HCT116 (cell line): ENCODE data around the gene MRPL20. TPM values are rescaled to one million over a fixed set of nuclear protein-coding genes. Genes with fewer than 3 reads are reported as not detected.

Experiments used
- ATAC-seq: fragments of 200-7000 bp; cut with Tn5 transposase; 2 replicates; pipeline ENCODE4 v1.9.1; 2020; ENCODE audit warnings: mild to moderate bottlenecking, moderate library complexity
- BruUV-seq: library from RNA; stranded (reverse); fragments of 400-500 nt; replicated peaks from 2 replicates; lab custom pipeline; 2021; lab: Mats Ljungman, UMichigan
- CTCF ChIA-PET: fragments of 300-600 bp; sonication (Branson Sonifier 250); formaldehyde crosslinking; loops from one replicate; lab custom pipeline; 2021; ENCODE audit warnings: antibody characterized with exemption; lab: Charles Lee
- POLR2A ChIA-PET: fragments of 300-600, 350-600 bp; sonication (Branson Sonifier 250); formaldehyde crosslinking; loops from one replicate; lab custom pipeline; 2021; ENCODE audit warnings: antibody characterized with exemption; lab: Charles Lee
- RAD21 ChIA-PET, 2 experiments: fragments of 300-600 bp; sonication (Branson Sonifier 250); formaldehyde crosslinking; loops; one replicate each; lab custom pipeline; 2023; ENCODE audit warnings: low total read pairs in 2 of 2; ENCODE audit not compliant: uncharacterized antibody in 2 of 2, unreplicated experiment in 2 of 2, low non-redundant PET in 1 of 2; lab: Charles Lee
- DNase-seq: peaks from one replicate; pipeline ENCODE4 v3.0.0-alpha.2; 2010; ENCODE audit warnings: low read depth, low spot score
- H2AFZ ChIP-seq: fragments of 200-600 bp; shearing (Covaris generic), sonication (generic); 2 replicates; pipeline ENCODE4 v1.6.1; 2017; ENCODE audit warnings: low read depth, mixed run types, mixed read lengths, antibody characterized with exemption, low read length; ENCODE audit not compliant: poor library complexity, severe bottlenecking
- H3K27ac ChIP-seq: 2 replicates; pipeline ENCODE4 v1.5.1; 2012; ENCODE audit warnings: low read depth, low read length
- H3K27me3 ChIP-seq: fragments of 200-600 bp; sonication (generic); 2 replicates; pipeline ENCODE4 v1.6.1; 2016; ENCODE audit warnings: mixed run types, low read length, mixed read lengths; ENCODE audit not compliant: insufficient read depth
- H3K36me3 ChIP-seq, 2 experiments: fragments of 200-500 bp in 1 of 2; fragments of 200-600 bp in 1 of 2; sonication (Bioruptor generic) in 1 of 2; sonication (generic) in 1 of 2; 2 replicates each; pipeline versions ENCODE4 v1.5.1 to v1.6.1; 2014 to 2016; ENCODE audit warnings: low read length in 2 of 2, inconsistent platforms in 1 of 2, mixed read lengths in 1 of 2, mixed run types in 1 of 2; ENCODE audit not compliant: insufficient read depth in 2 of 2, control insufficient read depth in 1 of 2
- H3K4me1 ChIP-seq, 2 experiments: fragments of 200-600 bp in 1 of 2; sonication (generic) in 1 of 2; 2 replicates each; pipeline versions ENCODE4 v1.5.1 to v1.6.1; 2012 to 2017; ENCODE audit warnings: low read length in 2 of 2, inconsistent platforms in 1 of 2, mild to moderate bottlenecking in 1 of 2, mixed read lengths in 1 of 2, mixed run types in 1 of 2, moderate library complexity in 1 of 2; ENCODE audit not compliant: insufficient read depth in 2 of 2, control insufficient read depth in 1 of 2
- H3K4me2 ChIP-seq: fragments of 200-600 bp; sonication (generic); 2 replicates; pipeline ENCODE4 v1.6.1; 2017; ENCODE audit warnings: mixed run types, low read length, mixed read lengths
- H3K4me3 ChIP-seq, 2 experiments: fragments of 200-600 bp in 1 of 2; sonication (generic) in 1 of 2; replicated peaks in 1 of 2; 2 replicates each; pipeline ENCODE4 v1.5.1; 2011 to 2016; ENCODE audit warnings: low read length in 2 of 2, control low read depth in 1 of 2, low read depth in 1 of 2, mild to moderate bottlenecking in 1 of 2, mixed read lengths in 1 of 2, mixed run types in 1 of 2
- H3K79me2 ChIP-seq: fragments of 200-600 bp; sonication (generic); 2 replicates; pipeline ENCODE4 v1.6.1; 2017; ENCODE audit warnings: mild to moderate bottlenecking, mixed run types, low read length, moderate library complexity, mixed read lengths; ENCODE audit not compliant: insufficient read depth
- H3K9ac ChIP-seq: fragments of 200-600 bp; sonication (generic); 2 replicates; pipeline ENCODE4 v1.6.1; 2016; ENCODE audit warnings: low read length, mixed read lengths
- H3K9me2 ChIP-seq: fragments of 200-600 bp; sonication (generic), shearing (Covaris generic); 2 replicates; pipeline ENCODE4 v1.6.1; 2017; ENCODE audit warnings: mixed run types, mild to moderate bottlenecking, moderate library complexity; ENCODE audit not compliant: insufficient read depth
- H3K9me3 ChIP-seq, 2 experiments: fragments of 200-500 bp in 1 of 2; fragments of 200-600 bp in 1 of 2; sonication (Bioruptor generic) in 1 of 2; sonication (generic) in 1 of 2; 2 replicates each; pipeline ENCODE4 v1.6.1; 2014 to 2017; ENCODE audit warnings: low read length in 2 of 2, mixed read lengths in 2 of 2, inconsistent platforms in 1 of 2, low read depth in 1 of 2, mild to moderate bottlenecking in 1 of 2, mixed run types in 1 of 2, moderate library complexity in 1 of 2; ENCODE audit not compliant: control insufficient read depth in 1 of 2, insufficient read depth in 1 of 2
- H4K20me1 ChIP-seq: fragments of 200-600 bp; sonication (generic), shearing (Covaris generic); 2 replicates; pipeline ENCODE4 v1.6.1; 2017; ENCODE audit warnings: mixed run types, mild to moderate bottlenecking, moderate library complexity; ENCODE audit not compliant: insufficient read depth
- CBX3 ChIP-seq: IDR thresholded peaks from 2 replicates; pipeline ENCODE4 v1.6.1; 2012; ENCODE audit warnings: low read depth
- CEBPB ChIP-seq: IDR thresholded peaks from 2 replicates; pipeline ENCODE4 v1.6.1; 2012; ENCODE audit warnings: low read depth
- ELF1 ChIP-seq: IDR thresholded peaks from 2 replicates; pipeline ENCODE4 v1.6.1; 2012; ENCODE audit warnings: low read depth, borderline replicate concordance
- MAX ChIP-seq: IDR thresholded peaks from 2 replicates; pipeline ENCODE4 v1.6.1; 2012
- POLR2A ChIP-seq: IDR thresholded peaks from 2 replicates; pipeline ENCODE4 v1.7.0; 2011; ENCODE audit warnings: borderline replicate concordance; ENCODE audit not compliant: insufficient read depth, insufficient read length; ENCODE audit errors: extremely low read depth
- SIN3A ChIP-seq: IDR thresholded peaks from 2 replicates; pipeline ENCODE4 v1.6.1; 2012; ENCODE audit warnings: low read depth
- SP1 ChIP-seq: IDR thresholded peaks from 2 replicates; pipeline ENCODE4 v1.6.1; 2012; ENCODE audit warnings: low read depth
- YY1 ChIP-seq: IDR thresholded peaks from 2 replicates; pipeline ENCODE4 v1.6.1; 2011; ENCODE audit warnings: low read length, low read depth, moderate library complexity, mild to moderate bottlenecking; ENCODE audit not compliant: insufficient replicate concordance; ENCODE audit errors: extremely low read depth
- ZBTB33 ChIP-seq: IDR thresholded peaks from 2 replicates; pipeline ENCODE4 v1.6.1; 2011; ENCODE audit warnings: mild to moderate bottlenecking, low read length, moderate library complexity; ENCODE audit not compliant: insufficient replicate concordance; ENCODE audit errors: extremely low read depth
- ZFX ChIP-seq: fragments of 450-650 bp; IDR thresholded peaks from 2 replicates; pipeline ENCODE4 v1.6.1; 2017
- intact Hi-C: fragments of 100-400 bp; cut with micrococcal nuclease; formaldehyde crosslinking; loops from 2 replicates; pipeline ENCODE4 v1.10.0; 2022
- total RNA-seq: library from RNA; stranded (reverse); gene quantifications from one replicate; pipeline ENCODE4 v1.2.1, GENCODE V29; 2021; ENCODE audit not compliant: unreplicated experiment
- TF ChIP-seq, protein P1 (sequence below): IDR thresholded peaks from 2 replicates; pipeline ENCODE4 v1.6.1; 2012; ENCODE audit warnings: low read depth

MRPL20 gene
- total RNA-seq, 1 experiment from 2014 or later = 131 TPM

DNA sequence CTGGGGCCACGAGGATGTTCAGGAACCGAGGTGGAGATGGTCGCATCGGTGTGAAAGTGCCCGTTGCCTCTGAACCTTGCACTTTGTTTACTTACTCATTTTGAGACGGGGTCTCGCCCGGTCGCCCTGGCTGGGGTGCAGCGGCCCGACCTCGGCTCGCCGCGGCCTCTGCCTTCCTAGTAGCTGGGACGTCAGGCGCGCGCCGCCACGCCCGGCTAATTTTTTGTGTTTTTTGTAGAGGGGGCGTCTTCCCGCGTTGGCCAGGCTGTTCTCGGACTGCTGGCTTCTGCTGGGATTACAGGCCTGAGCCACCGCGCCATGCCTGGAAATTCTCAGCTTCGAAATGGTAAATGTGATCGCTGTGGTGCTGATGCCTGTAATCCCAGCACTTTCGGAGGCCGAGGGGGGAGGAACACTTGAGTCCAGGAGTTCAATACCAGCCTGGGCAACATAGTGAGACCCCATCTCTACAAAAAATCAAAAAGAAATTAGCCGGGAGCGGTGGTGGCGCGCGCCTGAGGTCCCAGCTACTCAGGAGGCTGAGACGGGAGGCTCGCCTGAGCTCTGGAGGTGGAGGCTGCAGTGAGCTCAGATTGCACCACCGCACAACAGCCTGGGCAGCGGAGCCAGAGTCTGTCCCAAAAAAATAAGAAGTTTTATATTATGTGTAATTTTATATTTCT is 684 bp upstream of the MRPL20 start:
- Histone ChIP-seq H3K4me2 (peak overlapping the region; percentile 95), H3K4me1 (peaks cover 17 to 25% of the 10 kb centered on the region in 2 experiments), H3K36me3 (peaks cover 9 to 26% of the 10 kb centered on the region in 2 experiments; a peak in 3 of 4 replicates), H3K27ac (peak overlapping the region; percentile 99), H3K4me3 (peak overlapping the region; percentile 88 to 92), H3K79me2 (peaks cover 59% of the 10 kb centered on the region), H3K27me3 (no peaks in the 10 kb centered on the region), H3K9me3 (peaks cover 0 to 4% of the 10 kb centered on the region in 2 experiments; a peak in 1 of 4 replicates), H2AFZ (no peak overlapping the region), H4K20me1 (peaks cover 4% of the 10 kb centered on the region; the same call in 1 of the 2 replicates), H3K9ac (peak overlapping the region; percentile 98), H3K9me2 (no peaks in the 10 kb centered on the region)
- POLR2A ChIA-PET = interaction anchor here (1.0 to 2.0 kb wide), 2 partner anchors 9 to 16 kb away, joined by 3 to 7 read pairs; partner anchors contain the start of gene CCNL2
- ATAC-seq = peak; percentile 38
- no TSS peak for BruUV-seq
- RAD21 ChIA-PET = no interaction called here
- DNase-seq = no peak
- intact Hi-C loops = loop anchor here (2.0 kb wide), 1 partner anchor 25 kb away; no protein-coding TSS in a partner anchor
- CTCF ChIA-PET = interaction anchor here (0.8 kb wide), 2 partner anchors 34 to 97 kb away, joined by 3 read pairs; no protein-coding TSS in a partner anchor
- no peak for TF ChIP-seq CEBPB
- TF ChIP-seq ELF1 = no peak
- TF ChIP-seq ZFX = peak; percentile 74

DNA sequence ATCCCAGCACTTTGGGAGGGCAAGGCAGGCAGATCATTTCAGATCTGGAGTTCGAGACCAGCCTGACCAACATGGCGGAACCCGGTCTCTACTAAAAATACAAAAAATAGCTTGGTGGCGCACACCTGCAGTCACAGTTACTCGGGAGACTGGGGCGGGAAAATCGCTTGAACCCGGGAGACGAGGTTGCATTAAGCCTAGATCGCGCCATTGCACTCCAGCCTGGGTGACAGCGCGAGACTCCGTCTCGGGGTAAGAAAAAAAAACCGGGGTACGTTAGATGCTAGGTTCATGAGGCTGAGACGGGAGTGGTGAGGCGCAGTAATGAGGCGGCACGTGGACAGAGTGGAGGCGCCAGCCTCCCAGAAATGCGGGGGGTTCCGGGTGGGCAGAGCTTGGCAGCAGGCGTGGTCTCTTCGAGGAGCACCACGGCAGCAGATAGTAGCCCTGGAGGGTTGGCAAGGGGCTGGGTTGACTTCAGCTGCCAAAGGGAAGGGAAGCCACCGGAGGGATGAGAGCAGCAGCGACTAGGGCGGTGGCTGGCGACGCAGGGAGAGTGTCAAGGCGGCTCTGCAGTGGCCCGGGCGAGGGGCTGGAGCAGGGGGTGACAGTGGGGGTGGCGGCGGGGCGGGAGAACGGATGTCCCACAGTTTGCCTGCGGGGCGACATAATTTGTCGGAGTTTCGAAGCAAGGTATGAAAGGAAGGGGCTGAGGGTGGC is 832 bp downstream of the MRPL20 start:
- H3K27me3 ChIP-seq = no peaks in the 10 kb centered on the region
- H4K20me1 ChIP-seq = peaks cover 8% of the 10 kb centered on the region; the same call in 1 of the 2 replicates
- peak overlapping the region; percentile 98 for H3K9ac ChIP-seq
- no peaks in the 10 kb centered on the region for H3K9me3 ChIP-seq
- peak overlapping the region; percentile 95 for H3K4me2 ChIP-seq
- ChIA-PET CTCF (no interaction called here), POLR2A (interaction anchor here (2.0 kb wide), 1 partner anchor 7 kb away, joined by 7 read pairs; the partner anchor contains the start of gene CCNL2), RAD21 (interaction anchor here in 1 of 2 experiments (1.4 kb wide), 1 partner anchor 28 kb away, joined by 3 read pairs; no protein-coding TSS in a partner anchor)
- TF ChIP-seq MAX (no peak), CBX3 (no peak), ZBTB33 (no peak), SP1 (no peak), SIN3A (no peak), YY1 (no peak), POLR2A (no peak)
- TF ChIP-seq, protein P1, sequence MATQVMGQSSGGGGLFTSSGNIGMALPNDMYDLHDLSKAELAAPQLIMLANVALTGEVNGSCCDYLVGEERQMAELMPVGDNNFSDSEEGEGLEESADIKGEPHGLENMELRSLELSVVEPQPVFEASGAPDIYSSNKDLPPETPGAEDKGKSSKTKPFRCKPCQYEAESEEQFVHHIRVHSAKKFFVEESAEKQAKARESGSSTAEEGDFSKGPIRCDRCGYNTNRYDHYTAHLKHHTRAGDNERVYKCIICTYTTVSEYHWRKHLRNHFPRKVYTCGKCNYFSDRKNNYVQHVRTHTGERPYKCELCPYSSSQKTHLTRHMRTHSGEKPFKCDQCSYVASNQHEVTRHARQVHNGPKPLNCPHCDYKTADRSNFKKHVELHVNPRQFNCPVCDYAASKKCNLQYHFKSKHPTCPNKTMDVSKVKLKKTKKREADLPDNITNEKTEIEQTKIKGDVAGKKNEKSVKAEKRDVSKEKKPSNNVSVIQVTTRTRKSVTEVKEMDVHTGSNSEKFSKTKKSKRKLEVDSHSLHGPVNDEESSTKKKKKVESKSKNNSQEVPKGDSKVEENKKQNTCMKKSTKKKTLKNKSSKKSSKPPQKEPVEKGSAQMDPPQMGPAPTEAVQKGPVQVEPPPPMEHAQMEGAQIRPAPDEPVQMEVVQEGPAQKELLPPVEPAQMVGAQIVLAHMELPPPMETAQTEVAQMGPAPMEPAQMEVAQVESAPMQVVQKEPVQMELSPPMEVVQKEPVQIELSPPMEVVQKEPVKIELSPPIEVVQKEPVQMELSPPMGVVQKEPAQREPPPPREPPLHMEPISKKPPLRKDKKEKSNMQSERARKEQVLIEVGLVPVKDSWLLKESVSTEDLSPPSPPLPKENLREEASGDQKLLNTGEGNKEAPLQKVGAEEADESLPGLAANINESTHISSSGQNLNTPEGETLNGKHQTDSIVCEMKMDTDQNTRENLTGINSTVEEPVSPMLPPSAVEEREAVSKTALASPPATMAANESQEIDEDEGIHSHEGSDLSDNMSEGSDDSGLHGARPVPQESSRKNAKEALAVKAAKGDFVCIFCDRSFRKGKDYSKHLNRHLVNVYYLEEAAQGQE = no peak
- intact Hi-C loops = loop anchor here (2.0 kb wide), 1 partner anchor 27 kb away; no protein-coding TSS in a partner anchor
- no peak overlapping the region for H2AFZ ChIP-seq
- H3K4me3 ChIP-seq = peak overlapping the region; percentile 88 to 92
- ATAC-seq = peak; percentile 8
- H3K79me2 ChIP-seq = peaks cover 73% of the 10 kb centered on the region
- no peak for DNase-seq
- peaks cover 17 to 40% of the 10 kb centered on the region in 2 experiments for H3K4me1 ChIP-seq
- H3K36me3 ChIP-seq = peaks cover 11 to 39% of the 10 kb centered on the region in 2 experiments
- H3K9me2 ChIP-seq = no peaks in the 10 kb centered on the region
- no TSS peak for BruUV-seq
- H3K27ac ChIP-seq = peak overlapping the region; percentile 99
